GM21390 (cell line): Measurements from ENCODE around the gene NAA10.
A peak's percentile ranks its signal among the peaks of the same experiment; 100 is the strongest.

Experiments used
- ATAC-seq: cut with Tn5 transposase; IDR thresholded peaks from one replicate; pipeline ENCODE4 v1.9.1; 2021; ENCODE audit not compliant: unreplicated experiment

The NAA10 gene

DNA sequence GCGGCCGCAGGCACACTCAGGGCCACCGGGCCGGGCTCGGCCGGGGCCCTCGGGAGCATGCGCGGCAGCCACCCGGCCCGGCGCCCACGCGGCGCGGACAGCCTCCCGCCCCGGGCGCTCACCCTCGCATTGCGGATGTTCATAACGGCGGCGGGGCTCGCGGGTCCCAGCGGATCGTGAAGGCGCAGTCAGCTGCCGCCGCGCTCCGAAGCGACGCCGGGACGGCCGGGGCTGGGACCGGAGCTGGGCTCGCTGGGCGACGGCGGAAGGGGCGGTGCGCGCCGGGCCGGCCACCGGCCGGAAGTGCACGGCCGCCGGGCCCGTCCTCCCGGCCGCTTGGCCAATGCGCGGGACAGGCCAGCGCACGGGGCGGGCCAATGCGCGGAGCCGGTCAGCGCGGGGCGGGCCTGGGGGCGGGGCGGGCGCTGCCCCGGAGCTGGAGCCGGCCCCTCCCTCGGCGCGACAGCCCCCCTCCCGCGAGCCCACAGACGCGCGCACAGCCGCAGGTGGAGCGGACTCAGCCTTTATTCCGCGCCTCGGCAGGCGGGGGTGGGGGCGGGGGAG, at the start of gene NAA10:
TSS of gene NAA10 (minus strand) at position 276 of the 564 bp plus-strand sequence. CDS start at position 143, 133 bp downstream.
- ATAC-seq = peak; percentile 89

DNA sequence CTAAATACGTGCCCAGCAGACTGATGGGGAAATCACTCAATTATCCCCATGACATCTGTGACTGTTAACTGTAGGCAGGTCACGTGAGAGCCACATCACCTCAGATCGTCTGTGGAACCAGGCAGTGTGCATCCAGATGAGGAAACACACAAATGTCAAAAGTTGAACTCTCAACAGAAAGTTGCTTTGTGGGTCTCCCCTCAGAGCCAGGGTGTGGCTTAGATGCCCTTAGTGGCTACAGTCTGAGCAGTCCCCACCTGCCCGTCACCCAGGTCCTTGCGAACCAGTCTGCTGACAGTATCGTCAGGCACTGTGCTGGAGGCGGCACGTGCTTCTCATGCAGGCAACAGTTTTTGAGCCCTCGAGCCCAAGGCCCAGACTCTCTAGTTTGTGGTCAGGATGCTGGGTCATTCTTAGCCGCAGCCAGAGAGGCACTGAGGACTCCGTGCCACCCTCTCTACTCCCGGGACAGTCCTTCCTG, 48.5 kb upstream of the NAA10 start:
- ATAC-seq = no peak

DNA sequence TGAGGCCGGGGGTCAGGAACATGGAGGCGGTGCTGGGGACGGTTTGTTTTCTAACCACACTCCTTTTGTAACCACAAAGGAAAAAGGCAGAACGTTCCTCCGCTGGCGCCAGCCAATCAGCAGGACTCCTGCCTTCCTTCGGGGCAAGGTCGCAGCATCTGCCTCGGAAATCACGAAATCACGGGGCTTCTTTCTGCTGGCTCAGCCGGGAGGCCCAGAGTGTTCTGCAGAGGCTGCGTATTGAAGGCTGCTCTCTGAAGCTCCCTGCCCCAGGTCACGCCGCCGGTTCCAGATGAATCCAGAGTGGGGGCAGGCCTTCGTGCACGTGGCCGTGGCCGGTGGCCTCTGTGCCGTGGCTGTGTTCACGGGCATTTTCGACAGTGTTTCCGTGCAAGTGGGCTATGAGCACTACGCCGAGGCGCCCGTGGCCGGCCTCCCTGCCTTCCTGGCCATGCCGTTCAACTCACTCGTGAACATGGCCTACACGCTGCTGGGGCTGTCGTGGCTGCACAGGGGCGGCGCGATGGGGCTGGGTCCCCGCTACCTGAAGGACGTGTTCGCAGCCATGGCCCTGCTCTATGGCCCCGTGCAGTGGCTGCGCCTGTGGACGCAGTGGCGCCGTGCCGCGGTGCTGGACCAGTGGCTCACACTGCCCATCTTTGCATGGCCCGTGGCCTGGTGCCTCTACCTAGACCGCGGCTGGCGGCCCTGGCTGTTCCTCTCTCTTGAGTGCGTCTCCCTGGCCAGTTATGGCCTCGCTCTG, 47.1 kb upstream of the NAA10 start:
- no peak for ATAC-seq

DNA sequence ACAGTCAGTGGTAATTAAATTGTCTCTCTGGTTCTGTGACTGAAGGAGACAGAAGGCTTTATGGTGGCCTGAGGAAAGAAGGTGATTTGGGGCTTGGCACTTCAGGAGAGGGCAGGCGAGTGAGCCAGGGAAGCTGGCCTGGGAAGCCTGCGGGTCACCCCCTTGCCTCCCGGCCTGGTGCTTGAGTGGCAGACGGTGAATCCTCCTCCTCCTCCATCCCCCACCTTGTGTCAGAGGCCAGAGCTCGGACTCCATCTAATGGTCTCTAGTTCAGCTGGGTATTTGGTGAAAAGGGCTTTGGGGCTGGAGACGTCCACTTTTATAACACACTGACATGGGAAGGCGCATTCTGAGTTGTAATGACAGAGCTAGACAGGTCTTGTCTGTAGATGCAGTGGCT, 46.4 kb upstream of the NAA10 start:
- no peak for ATAC-seq

DNA sequence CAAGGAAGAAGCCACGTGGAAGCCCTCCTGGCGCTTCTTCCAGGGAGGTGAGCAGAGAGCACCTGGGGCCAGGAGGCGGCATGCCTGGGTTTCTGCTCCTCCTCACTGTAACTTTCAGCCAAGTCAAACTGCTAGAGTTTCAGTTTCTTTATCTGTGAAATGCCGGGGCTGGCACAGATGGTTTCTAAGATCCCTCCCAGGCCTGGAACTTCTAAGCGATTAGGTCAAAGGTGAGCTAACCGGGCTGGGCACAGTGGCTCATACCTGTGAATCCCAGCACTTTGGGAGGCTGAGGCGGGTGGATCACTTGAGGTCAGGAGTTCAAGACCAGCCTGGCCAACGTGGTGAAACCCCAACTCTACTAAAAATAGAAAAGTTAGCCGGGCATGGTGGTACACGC, 45.6 kb upstream of the NAA10 start:
- peak; percentile 60 for ATAC-seq

DNA sequence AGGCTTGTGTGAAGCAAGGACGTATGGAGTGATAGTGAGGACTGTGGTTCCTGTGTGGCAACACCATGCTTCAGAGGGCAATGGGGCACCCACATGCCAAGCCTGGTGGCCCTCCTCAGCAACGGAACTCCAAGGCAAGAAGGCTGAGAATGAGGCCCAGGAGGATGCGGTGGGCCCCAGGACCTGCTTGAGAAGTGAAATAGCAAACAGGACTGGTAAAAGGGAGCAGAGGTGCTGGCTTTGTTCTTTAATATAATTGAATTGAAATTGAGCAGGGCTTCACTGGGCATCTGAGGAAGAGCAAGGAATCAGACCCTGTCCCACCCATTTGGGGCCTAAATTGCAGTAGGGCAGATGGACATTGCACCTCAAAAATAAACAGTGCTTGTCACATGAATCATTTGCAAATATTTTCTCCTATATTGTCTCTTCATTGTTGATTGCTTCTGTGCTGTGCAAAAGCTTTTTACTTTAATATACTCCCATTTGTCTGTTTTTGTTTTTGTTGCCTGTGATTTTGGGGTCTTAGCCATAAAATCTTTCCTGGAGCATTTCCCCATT, 40.0 kb upstream of the NAA10 start:
- no peak for ATAC-seq

DNA sequence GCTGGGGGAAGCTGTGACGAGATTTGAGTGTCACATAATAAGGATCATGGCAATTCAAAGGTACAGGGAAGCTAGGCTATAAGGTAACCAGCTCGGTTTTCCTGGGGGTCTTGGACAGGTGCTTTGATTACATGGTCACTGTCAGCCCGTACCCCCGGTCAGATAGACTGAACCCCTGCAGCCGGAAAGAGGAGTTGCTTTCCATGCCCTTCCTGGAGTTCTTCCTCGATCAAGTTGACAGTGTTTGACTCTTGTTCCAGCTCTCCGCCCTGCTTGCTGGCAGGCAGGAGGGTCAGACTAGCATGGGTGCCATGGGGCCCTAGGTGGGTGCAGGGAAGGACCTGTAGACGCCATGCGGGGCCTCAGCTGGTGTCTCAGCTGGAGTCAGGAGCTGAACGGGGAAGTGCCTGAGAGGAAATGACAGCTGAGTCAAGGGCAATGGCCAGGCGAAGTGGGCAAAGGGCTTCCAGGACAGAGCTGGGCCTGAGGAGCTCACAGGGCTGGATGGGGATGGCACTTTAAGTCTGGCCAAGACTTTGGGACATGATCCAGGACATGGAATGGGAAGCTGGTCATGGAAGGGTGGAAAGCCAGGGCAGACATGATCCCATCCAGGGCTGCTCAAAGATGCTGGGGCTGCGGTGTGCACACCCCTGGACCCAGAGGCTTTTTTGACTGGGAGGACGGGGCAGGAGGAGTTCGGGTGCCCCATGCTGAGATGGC, 39.3 kb upstream of the NAA10 start:
- no peak for ATAC-seq

DNA sequence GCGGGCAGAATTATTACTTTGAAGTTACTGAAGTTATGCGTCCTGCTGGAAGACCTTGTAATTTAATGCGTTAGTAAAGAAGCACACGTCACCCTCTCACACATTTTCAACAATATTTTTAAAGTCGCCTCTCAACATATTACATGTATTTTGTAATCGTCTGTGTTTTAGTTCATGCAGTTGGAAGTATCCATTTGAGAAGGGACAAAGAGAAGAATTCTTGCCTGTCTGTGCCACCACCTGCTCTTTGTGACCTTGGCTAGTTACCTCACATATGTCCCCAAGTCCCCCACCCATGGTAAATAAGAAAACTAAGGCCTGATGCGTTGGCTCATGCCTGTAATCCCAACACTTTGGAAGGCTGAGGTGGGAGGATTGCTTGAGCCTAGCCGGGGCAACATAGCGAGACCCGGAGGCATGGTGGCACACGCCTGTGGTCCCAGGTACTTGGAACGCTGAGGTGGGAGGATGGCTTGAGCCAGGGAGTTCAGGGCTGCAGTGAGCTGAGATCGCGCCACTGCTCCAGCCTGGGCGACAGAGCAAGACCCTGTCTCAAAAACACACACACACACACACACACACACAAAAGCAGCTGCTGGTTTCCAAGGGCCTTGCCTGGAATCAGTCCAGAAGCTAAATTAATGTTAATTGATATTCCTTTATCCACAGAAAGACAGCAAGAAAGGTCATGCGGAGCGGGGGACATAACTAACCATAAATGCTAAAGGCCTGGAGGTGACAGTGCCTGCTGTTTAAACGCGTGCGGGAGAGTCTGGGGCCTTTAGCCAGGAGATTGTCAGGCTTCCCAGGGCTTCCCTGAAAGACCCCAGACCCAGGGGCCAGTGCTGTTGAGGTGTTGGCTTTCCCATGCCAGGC, 38.5 kb upstream of the NAA10 start:
- ATAC-seq = no peak

DNA sequence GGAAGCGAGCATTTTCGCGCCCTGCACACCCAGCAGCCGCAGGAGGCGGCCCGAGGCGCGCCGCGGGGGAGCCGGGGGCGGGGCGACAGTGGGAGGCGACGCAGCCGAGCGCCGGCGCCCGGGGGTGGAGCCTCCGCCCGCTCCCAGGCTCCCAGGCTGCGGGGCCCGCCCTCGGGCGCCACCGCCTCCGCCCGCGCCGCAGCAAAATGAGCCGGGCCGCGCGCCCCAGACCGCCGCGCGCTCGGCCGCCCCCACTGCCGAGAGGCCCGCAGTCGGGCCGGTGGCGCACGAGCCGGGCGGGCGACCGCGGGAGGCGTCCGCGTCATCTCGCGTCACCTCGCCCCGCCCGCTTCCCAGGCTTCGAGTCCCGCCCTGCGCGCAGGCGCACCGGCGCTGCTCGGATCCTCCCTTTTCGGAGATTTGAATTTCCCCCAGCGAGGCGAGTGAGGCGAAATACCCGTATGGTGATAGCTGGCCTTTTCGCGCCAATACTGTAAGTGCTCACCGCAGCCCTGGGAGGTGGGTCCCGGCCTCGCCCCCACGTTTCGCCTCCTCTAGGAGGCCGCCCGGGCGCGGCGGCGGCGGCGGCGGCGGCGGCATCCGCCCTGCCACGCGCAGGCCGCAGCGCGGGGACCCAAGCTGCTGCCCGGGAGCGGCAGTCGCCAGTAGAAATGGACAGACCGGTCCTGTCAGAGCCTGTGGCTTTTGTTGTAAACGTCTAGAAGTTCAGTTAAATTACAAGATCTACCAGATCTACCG, 37.7 kb upstream of the NAA10 start, which contains the start of gene TMEM187:
TSS of gene TMEM187 (plus strand) at position 387 of the 759 bp plus-strand sequence. CDS start 9,309 bp downstream, outside the sequence.
- ATAC-seq = peak; percentile 42

DNA sequence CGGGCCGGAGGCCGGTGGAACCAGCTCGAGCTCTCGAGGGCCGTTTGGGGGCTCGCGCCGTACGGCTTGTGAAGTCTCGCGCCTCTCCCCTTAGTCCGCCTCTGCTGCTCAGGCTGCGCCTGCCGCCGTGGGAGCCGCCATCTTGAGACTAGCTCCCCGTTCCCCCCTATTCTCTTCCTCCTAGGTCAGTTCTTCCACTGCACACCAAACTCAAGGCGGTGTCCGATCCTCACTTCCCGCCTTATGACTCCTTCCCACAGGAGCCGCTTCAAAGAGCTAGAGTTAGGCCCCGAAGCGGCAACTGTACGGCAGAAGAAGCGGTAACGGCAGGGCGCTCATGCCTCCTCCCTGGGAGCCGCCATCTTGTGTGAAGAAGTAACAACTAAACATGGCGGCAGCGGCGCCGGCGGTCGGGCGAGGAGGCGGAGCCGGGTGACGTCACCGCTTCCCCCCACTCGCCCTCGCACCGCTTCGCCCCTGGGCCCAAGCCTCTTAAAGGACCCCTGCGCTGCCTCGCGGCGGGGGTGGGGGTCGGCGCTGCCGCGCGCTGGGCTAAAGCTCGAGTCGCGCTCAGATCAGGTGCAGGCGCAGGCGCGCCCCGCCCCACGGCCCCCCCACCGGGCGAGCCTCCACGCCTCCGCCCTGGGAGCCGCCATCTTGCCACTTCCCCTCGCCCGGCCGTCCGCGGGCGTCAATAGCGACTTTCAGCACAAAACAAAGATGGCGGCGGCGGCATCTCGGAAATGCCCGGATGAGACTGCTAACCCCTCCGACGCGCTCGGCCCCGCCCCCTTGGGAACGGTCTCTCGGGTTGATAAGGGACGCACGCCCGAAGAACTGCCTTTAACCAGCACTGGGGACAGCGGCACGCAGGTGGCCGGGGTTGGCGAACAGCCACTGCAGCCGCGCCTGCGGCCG, 36.9 kb upstream of the NAA10 start, which contains the start of gene HCFC1:
TSS of gene HCFC1 (minus strand) at position 369 of the 918 bp plus-strand sequence. CDS start 978 bp downstream, outside the sequence.
- peak; percentile 33 for ATAC-seq

DNA sequence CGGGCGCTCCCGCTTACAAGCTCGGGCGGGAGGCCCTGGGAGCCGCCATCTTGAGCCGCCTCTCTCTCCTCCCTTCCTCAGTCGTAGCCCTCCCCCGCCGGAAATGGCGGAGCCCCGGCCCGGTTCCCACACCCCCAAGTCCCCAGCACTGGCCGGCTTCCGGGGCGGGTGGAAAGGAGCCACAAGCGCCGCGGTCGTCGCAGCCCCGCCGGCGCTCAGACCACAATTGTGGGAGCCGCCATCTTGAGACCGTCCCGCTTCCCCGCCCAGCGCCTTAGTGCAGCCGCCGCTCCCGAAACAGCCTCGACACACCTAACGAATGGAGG, 36.2 kb upstream of the NAA10 start:
- ATAC-seq = no peak

DNA sequence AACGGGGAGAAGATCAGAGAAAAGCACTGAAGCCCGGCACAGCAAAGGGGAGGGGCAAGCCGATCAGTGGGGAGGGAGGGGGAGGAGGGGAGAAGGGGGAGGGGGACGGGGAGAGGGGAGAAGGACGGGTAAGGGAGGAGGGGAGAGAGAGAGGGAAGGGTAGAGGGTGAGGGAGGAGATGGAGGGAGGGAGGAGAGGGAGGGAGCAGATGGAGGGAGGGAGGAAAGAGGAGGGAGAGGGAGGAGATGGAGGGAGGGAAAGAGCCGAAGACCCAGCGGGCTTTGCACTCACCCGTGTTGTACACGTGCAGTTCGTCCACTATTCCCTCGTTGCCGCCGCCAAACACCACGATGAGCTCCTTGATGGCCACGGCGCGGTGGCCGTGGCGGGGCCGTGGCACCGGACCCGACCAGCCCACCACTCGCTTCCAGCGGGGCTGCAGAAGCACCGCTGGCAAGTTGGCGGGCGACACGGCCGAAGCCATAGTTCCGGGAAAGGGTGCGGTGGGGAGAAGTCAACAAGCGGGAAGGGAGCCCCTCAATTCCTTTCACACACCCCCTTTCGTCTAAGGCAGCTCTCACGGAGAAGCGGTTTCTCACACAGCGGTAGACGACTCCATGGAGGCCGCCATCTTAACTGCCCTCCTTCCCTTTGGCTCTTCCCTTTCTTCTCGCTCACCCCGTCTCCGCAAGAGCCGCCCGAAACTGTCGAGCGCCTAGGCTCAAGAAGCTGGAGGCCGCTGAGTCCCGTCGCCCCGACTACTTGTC, 35.7 kb upstream of the NAA10 start:
- ATAC-seq = no peak

DNA sequence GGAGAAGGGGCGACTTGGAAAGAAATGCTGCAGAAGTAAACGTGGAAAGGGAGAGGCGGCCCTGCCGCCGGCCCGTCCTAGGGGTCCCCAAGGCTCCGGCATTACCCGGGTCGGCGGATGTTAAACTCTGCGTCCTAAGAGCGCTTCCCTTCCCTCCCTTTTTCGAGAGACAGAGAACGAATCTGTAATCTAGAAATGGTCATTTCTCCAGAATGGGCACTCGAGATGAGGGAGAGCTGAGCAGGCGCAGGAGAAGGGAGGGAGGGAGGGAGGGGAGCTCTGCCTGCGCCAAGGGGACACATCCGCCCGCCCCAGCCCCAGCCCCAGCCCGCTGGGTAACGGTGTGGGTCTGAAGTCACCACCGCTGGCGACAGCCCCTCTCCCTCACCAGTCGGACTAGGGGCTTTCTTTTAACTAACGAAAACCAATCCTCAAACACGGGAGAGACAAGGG, 35.1 kb upstream of the NAA10 start:
- no peak for ATAC-seq

DNA sequence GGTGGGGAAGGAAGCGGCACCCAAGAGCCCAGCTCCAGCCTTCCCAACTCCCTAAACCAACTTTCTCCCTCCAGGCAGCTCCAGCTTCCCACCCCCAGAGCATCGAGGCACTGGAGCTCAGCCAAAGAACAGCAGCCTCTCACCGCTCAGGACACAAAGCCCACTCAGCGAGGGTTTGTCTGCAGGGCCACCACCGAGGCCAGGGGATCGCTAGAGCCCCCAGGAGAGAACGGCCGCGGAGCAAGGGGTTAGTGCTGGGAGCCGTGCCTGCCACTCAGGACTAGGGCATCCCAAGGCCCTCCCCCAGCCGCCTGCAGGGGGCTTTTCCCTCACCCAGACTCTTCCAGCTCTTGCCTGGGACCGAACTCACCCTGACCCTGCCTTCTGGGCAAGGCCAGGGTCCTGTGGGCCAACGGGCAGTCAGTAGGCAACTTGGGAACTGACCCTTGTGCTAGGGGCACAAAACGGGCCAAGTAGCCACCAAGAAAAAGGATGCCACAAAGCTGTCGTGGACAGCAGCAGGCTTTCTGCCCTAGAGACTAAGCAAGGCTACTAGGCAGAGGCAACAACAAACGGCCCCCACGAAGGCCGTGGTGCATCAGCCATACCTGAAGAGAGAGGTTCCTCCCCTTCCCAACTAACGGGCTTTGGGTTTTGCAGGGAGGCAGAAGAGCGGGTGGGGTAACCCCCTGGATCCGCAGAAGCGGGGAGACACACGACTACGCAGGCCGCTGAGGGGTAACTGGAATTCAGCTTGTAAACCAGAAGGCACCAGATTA, 34.5 kb upstream of the NAA10 start:
- ATAC-seq = no peak

DNA sequence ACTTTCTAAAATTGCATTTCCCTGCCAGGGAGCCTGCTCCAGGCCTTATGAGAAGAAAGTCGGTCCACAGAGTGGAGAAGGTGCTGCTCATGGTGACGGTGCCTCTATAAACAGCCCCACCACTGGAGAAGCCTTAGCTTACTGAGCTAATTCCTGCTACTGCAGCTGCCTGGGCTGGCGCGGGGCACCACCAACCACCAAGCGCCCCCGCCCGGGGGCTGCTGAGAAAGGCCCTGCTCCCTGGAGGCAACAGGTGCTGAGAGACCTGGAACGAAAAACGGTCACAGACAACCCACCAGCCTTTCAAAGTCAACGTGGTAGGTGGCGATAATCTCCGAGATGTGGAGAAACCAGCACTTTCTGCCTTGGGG, 33.9 kb upstream of the NAA10 start:
- no peak for ATAC-seq

DNA sequence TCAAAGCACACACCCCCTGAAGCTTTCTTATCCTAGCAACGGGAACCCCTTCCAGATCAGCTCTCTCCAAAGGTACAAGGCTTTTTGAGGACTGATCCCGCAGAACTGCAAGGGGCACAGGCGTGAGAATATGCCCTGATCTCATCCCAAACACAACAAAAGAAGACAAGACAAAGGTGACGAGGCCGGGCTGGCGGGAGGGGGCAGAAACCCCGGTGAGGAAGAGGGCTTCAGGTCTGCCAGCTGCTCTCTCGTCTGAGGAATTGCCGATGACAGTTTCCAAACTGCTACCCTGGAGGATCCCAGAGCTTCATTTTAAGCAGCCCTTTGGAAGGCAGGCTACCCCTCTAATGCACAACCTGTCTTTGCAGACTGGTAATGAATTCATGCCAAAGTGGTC, 33.4 kb upstream of the NAA10 start:
- ATAC-seq = no peak

DNA sequence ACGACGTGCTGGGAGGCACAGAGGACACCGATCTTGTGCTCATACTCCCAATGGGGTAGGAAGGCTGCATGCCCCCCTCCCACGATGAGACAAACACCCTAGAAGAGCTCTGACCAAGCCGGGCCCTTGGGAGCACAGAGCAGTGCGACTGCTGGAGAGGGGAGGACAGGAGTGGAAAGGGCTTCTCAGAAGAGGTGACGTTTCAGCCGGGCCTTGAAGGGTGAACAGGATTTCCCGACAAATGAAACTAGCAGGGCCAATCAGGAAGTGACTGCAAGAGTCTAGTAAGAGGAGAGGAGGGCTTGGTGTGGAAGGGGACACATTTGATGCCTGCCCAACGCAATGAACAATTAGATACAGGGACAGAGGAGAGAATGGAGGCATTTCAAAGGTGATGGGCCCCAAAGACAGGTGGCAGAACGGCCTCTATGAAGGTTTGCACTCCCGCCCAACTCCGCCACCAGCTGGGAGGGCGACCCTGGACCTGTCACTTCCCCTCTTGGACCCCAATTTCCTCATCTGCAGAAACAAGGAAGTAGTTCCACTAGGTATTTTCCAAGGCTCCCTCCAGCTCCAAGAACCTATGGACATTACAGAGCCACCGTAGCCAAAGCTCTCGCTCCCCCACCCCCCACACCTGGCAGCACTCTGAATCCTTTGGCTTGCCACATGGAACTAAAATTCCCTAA, 32.8 kb upstream of the NAA10 start:
- no peak for ATAC-seq
